ENCODE results near the gene TMEM202. TPM values are rescaled to one million over a fixed set of nuclear protein-coding genes. Genes with fewer than 3 reads are reported as not detected.
"Not testable (repeated sequence)": the region's sequence is repeated elsewhere in the genome, so short reads cannot be mapped to it uniquely, and the experiment has no call there.

TMEM202 gene
- total RNA-seq, 2 experiments from 2014 or later, result not detected

GRCh38 chr15:72406936-72407335 is 8.8 kb downstream of the TMEM202 start:
- no peaks in the 10 kb centered on the region for H3K36me3 Mint-ChIP-seq (ENCODE audit: low read depth)
- POLR2A ChIA-PET, result no interaction called here
- peaks cover 4% of the 10 kb centered on the region for H3K9me3 Mint-ChIP-seq
- ATAC-seq (ENCODE audit: poor library complexity) (no peak), DNase-seq (no peak)
- H3K4me3 ChIP-seq (ENCODE audit: low read length), result no peak overlapping the region
- peaks cover 0 to 3% of the 10 kb centered on the region in 2 experiments for H3K9me3 ChIP-seq (ENCODE audit: control insufficient read depth in 1 of 2, insufficient read depth in 1 of 2, low read length in 2 of 2)
- no peaks in the 10 kb centered on the region for H3K36me3 ChIP-seq (ENCODE audit: insufficient read depth, low read length)
- intact Hi-C loops (cut with DNase I, micrococcal nuclease), result no loop called here
- H3K4me3 Mint-ChIP-seq, result no peak overlapping the region
- H3K27ac Mint-ChIP-seq, result no peak overlapping the region
- H3K4me1 Mint-ChIP-seq (ENCODE audit: low read depth), result no peaks in the 10 kb centered on the region
- H3K27me3 ChIP-seq (ENCODE audit: control insufficient read depth in 1 of 2, insufficient read depth in 2 of 2, low read length in 2 of 2), result peaks cover 7 to 15% of the 10 kb centered on the region in 2 experiments
- no peaks in the 10 kb centered on the region for H3K4me1 ChIP-seq (ENCODE audit: insufficient read depth, low read length)
- CTCF ChIA-PET, result no interaction called here
- no peak for TF ChIP-seq CTCF (IDR thresholded peaks at IDR 0.05)
- no peak overlapping the region for H3K27ac ChIP-seq (ENCODE audit: low read depth in 1 of 2, low read length in 2 of 2)
- H3K27me3 Mint-ChIP-seq, result peaks cover 79% of the 10 kb centered on the region

GRCh38 chr15:72411111-72411510 is 13.0 kb downstream of the TMEM202 start:
- Mint-ChIP-seq H3K27me3 (peaks cover 44% of the 10 kb centered on the region), H3K9me3 (peaks cover 4% of the 10 kb centered on the region), H3K4me3 (no peak overlapping the region), H3K27ac (no peak overlapping the region), H3K36me3 (ENCODE audit: low read depth) (no peaks in the 10 kb centered on the region), H3K4me1 (ENCODE audit: low read depth) (no peaks in the 10 kb centered on the region)
- Histone ChIP-seq H3K9me3 (ENCODE audit: control insufficient read depth in 1 of 2, insufficient read depth in 1 of 2, low read length in 2 of 2) (peaks cover 0 to 3% of the 10 kb centered on the region in 2 experiments), H3K4me1 (ENCODE audit: insufficient read depth, low read length) (no peaks in the 10 kb centered on the region), H3K27me3 (ENCODE audit: control insufficient read depth in 1 of 2, insufficient read depth in 2 of 2, low read length in 2 of 2) (peaks cover 0 to 4% of the 10 kb centered on the region in 2 experiments), H3K4me3 (ENCODE audit: low read length) (no peak overlapping the region), H3K36me3 (ENCODE audit: insufficient read depth, low read length) (no peaks in the 10 kb centered on the region), H3K27ac (ENCODE audit: low read depth in 1 of 2, low read length in 2 of 2) (no peak overlapping the region)
- no peak for TF ChIP-seq CTCF (IDR thresholded peaks at IDR 0.05)
- intact Hi-C loops (cut with DNase I, micrococcal nuclease), result no loop called here
- no peak for ATAC-seq (ENCODE audit: poor library complexity)
- CTCF ChIA-PET, result no interaction called here
- no peak for DNase-seq
- POLR2A ChIA-PET, result no interaction called here

- H3K4me1 ChIP-seq (ENCODE audit: insufficient read depth, low read length), result no peaks in the 10 kb centered on the region
- peaks cover 4% of the 10 kb centered on the region for H3K9me3 Mint-ChIP-seq
- ChIA-PET POLR2A (no interaction called here), CTCF (no interaction called here)
- no peak overlapping the region for H3K4me3 ChIP-seq (ENCODE audit: low read length)
- no peak for DNase-seq
- H3K36me3 Mint-ChIP-seq (ENCODE audit: low read depth), result no peaks in the 10 kb centered on the region
- no peak for TF ChIP-seq CTCF (IDR thresholded peaks at IDR 0.05)
- peaks cover 41% of the 10 kb centered on the region for H3K27me3 Mint-ChIP-seq
- peaks cover 0 to 4% of the 10 kb centered on the region in 2 experiments for H3K27me3 ChIP-seq (ENCODE audit: control insufficient read depth in 1 of 2, insufficient read depth in 2 of 2, low read length in 2 of 2)
- no peak overlapping the region for H3K4me3 Mint-ChIP-seq
- intact Hi-C loops (cut with DNase I, micrococcal nuclease), result no loop called here
- no peak for ATAC-seq (ENCODE audit: poor library complexity)
- no peaks in the 10 kb centered on the region for H3K36me3 ChIP-seq (ENCODE audit: insufficient read depth, low read length)
- no peaks in the 10 kb centered on the region for H3K4me1 Mint-ChIP-seq (ENCODE audit: low read depth)
- peaks cover 0 to 3% of the 10 kb centered on the region in 2 experiments for H3K9me3 ChIP-seq (ENCODE audit: control insufficient read depth in 1 of 2, insufficient read depth in 1 of 2, low read length in 2 of 2)
- H3K27ac Mint-ChIP-seq, result no peak overlapping the region
- H3K27ac ChIP-seq (ENCODE audit: low read depth in 1 of 2, low read length in 2 of 2), result no peak overlapping the region
These were observed 13.4 kb downstream of the TMEM202 start for GRCh38 chr15:72411544-72411943.

GRCh38 chr15:72413337-72413736 is 15.2 kb downstream of the TMEM202 start:
- H3K4me1 Mint-ChIP-seq (ENCODE audit: low read depth); POLR2A ChIA-PET: not testable (repeated sequence)

More at GRCh38 chr15:72413337-72413736, 15.2 kb downstream of the TMEM202 start:
- CTCF ChIA-PET; H3K27ac ChIP-seq (ENCODE audit: low read depth in 1 of 2, low read length in 2 of 2); H3K4me3 ChIP-seq (ENCODE audit: low read length); H3K9me3 ChIP-seq (ENCODE audit: control insufficient read depth in 1 of 2, insufficient read depth in 1 of 2, low read length in 2 of 2); H3K4me1 ChIP-seq (ENCODE audit: insufficient read depth, low read length); DNase-seq; intact Hi-C loops (cut with DNase I, micrococcal nuclease); ATAC-seq (ENCODE audit: poor library complexity); H3K9me3 Mint-ChIP-seq; H3K4me3 Mint-ChIP-seq; H3K27me3 ChIP-seq (ENCODE audit: control insufficient read depth in 1 of 2, insufficient read depth in 2 of 2, low read length in 2 of 2); H3K36me3 Mint-ChIP-seq (ENCODE audit: low read depth); H3K27ac Mint-ChIP-seq; H3K36me3 ChIP-seq (ENCODE audit: insufficient read depth, low read length): not testable (repeated sequence)
- peaks cover 23% of the 10 kb centered on the region for H3K27me3 Mint-ChIP-seq

All from CD4-positive, alpha-beta T cell (primary cell).